MM.1S (cell line): ENCODE results near the gene SMIM17.
"Not testable (repeated sequence)": the region's sequence is repeated elsewhere in the genome, so short reads cannot be mapped to it uniquely, and the experiment has no call there.

ENCODE experiments used
- DNase-seq: peaks from one replicate; pipeline ENCODE4 v3.0.0-alpha.2; 2015
- H2AFZ ChIP-seq: fragments of 300-600 bp; sonication (generic); 2 replicates; pipeline ENCODE4 v1.6.0; 2016; ENCODE audit warnings: antibody characterized with exemption, low read length
- H3F3A ChIP-seq: fragments of 300-600 bp; sonication (generic); 2 replicates; pipeline ENCODE4 v1.6.1; 2016; ENCODE audit warnings: mild to moderate bottlenecking, antibody characterized with exemption, low read length, moderate library complexity, mixed read lengths; ENCODE audit not compliant: insufficient read depth
- H3K27ac ChIP-seq: fragments of 300-600 bp; sonication (generic); 2 replicates; pipeline ENCODE4 v1.5.1; 2016; ENCODE audit warnings: mild to moderate bottlenecking, low read length
- H3K27me3 ChIP-seq: fragments of 300-600 bp; sonication (generic); replicated peaks from 2 replicates; pipeline ENCODE4 v1.6.0; 2016; ENCODE audit warnings: low read length; ENCODE audit not compliant: insufficient read depth
- H3K36me3 ChIP-seq: fragments of 300-600 bp; sonication (generic); replicated peaks from 2 replicates; pipeline ENCODE4 v1.6.1; 2016; ENCODE audit warnings: mild to moderate bottlenecking, low read length, mixed read lengths; ENCODE audit not compliant: insufficient read depth
- H3K4me1 ChIP-seq: fragments of 300-600 bp; sonication (generic); 2 replicates; pipeline ENCODE4 v1.6.1; 2016; ENCODE audit warnings: low read length, mixed read lengths
- H3K4me2 ChIP-seq: fragments of 300-600 bp; sonication (generic); 2 replicates; pipeline ENCODE4 v1.6.0; 2016; ENCODE audit warnings: low read depth, low read length
- H3K4me3 ChIP-seq: fragments of 300-600 bp; sonication (generic); 2 replicates; pipeline ENCODE4 v1.5.1; 2016; ENCODE audit warnings: low read length, mixed read lengths
- H3K79me2 ChIP-seq: fragments of 300-600 bp; sonication (generic); 2 replicates; pipeline ENCODE4 v1.6.1; 2016; ENCODE audit warnings: mixed run types, low read length, mixed read lengths
- H3K9ac ChIP-seq: fragments of 300-600 bp; sonication (generic); 2 replicates; pipeline ENCODE4 v1.6.1; 2016; ENCODE audit warnings: low read length, mixed read lengths
- H3K9me2 ChIP-seq: fragments of 300-600 bp; sonication (generic); replicated peaks from 2 replicates; pipeline ENCODE4 v1.6.1; 2016; ENCODE audit warnings: mild to moderate bottlenecking, low read length, mixed read lengths; ENCODE audit not compliant: insufficient read depth
- H3K9me3 ChIP-seq: fragments of 300-600 bp; sonication (generic); replicated peaks from 2 replicates; pipeline ENCODE4 v1.6.1; 2016; ENCODE audit warnings: mild to moderate bottlenecking, low read length, mixed read lengths; ENCODE audit not compliant: insufficient read depth
- H4K20me1 ChIP-seq: fragments of 300-600 bp; sonication (generic); 2 replicates; pipeline ENCODE4 v1.6.1; 2016; ENCODE audit warnings: mild to moderate bottlenecking, low read length, moderate library complexity, mixed read lengths; ENCODE audit not compliant: insufficient read depth
- EZH2 ChIP-seq: fragments of 300-600 bp; sonication (generic); optimal IDR thresholded peaks from 2 replicates; pipeline ENCODE3; 2017; ENCODE audit warnings: low read depth, mild to moderate bottlenecking, antibody characterized with exemption, low read length, mixed read lengths
- EZH2phosphoT487 ChIP-seq: fragments of 300-600 bp; sonication (generic); IDR thresholded peaks from 2 replicates; pipeline ENCODE4 v1.6.1; 2018; ENCODE audit warnings: antibody characterized with exemption, low read length
- TF ChIP-seq, protein P1 (sequence below): fragments of 300-600 bp; sonication (generic); IDR thresholded peaks from 2 replicates; pipeline ENCODE4 v1.5.1; 2016; ENCODE audit warnings: antibody characterized with exemption, low read length, mixed read lengths

SMIM17 gene

DNA sequence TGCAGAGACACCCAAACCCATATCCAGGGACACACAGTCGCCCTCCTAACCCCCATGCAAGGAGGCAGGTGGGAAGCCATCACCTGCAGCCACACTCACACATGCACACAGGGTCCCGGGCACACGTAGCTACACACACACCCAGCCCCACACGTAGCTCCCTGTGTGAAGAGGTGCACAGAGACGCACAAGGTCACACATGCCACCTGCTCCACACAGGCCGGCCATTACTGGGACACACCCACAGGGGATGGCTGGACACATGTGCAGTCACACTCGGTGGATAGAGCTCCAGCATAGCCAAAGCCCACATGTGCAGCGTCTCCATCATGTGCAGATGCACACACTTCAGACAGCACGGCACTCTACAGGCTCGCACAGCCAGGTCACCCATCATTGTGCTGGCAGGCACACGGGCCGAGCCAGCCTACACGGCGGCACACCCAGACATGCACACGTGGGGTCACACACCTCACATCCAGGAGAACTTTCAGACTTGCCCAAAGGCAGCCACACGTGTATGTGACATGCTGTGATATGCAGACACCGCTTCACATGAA is 27.5 kb downstream of the SMIM17 start:
- Histone ChIP-seq H3K4me1 (no peaks in the 10 kb centered on the region), H3K9me3 (no peaks in the 10 kb centered on the region), H3F3A (no peaks in the 10 kb centered on the region), H3K36me3 (no peaks in the 10 kb centered on the region), H3K4me3 (no peak overlapping the region), H3K9ac (no peak overlapping the region), H3K79me2 (no peaks in the 10 kb centered on the region), H2AFZ (no peak overlapping the region), H3K9me2 (no peaks in the 10 kb centered on the region), H4K20me1 (no peaks in the 10 kb centered on the region), H3K27me3 (no peaks in the 10 kb centered on the region), H3K4me2 (no peak overlapping the region), H3K27ac (no peak overlapping the region)
- TF ChIP-seq EZH2 (no peak), EZH2phosphoT487 (no peak)
- TF ChIP-seq, protein P1, sequence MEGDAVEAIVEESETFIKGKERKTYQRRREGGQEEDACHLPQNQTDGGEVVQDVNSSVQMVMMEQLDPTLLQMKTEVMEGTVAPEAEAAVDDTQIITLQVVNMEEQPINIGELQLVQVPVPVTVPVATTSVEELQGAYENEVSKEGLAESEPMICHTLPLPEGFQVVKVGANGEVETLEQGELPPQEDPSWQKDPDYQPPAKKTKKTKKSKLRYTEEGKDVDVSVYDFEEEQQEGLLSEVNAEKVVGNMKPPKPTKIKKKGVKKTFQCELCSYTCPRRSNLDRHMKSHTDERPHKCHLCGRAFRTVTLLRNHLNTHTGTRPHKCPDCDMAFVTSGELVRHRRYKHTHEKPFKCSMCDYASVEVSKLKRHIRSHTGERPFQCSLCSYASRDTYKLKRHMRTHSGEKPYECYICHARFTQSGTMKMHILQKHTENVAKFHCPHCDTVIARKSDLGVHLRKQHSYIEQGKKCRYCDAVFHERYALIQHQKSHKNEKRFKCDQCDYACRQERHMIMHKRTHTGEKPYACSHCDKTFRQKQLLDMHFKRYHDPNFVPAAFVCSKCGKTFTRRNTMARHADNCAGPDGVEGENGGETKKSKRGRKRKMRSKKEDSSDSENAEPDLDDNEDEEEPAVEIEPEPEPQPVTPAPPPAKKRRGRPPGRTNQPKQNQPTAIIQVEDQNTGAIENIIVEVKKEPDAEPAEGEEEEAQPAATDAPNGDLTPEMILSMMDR, result no peak
- no peak for DNase-seq

DNA sequence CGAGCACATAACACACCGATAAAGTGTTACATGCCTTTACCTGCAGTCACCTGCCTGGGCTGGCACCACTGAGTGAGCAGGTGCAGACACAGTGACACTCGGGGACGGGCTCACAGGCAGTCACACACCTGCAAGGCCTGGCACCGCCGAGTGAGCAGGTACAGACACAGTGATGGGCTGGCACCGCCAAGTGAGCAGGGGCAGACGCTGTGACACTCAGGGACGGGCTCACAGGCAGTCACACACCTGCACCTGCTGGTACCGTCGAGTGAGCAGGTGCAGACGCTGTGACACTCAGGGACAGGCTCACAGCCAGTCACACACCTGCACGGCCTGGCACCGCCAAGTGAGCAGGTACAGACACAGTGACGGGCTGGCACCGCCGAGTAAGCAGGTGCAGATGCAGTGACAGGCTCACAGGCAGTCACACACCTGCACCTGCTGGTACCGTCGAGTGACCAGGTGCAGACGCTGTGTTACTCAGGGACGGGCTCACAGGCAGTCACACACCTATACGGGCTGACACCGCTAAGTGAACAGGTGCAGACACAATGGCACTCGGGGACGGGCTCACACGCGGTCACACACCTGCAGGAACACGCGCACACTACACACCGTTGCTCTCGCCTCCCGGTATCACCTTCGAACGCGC is 28.1 kb downstream of the SMIM17 start:
- Histone ChIP-seq H3K4me2 (no peak overlapping the region), H3F3A (no peaks in the 10 kb centered on the region), H3K9me3 (no peaks in the 10 kb centered on the region), H3K4me3 (no peak overlapping the region), H4K20me1 (no peaks in the 10 kb centered on the region), H3K9me2 (no peaks in the 10 kb centered on the region), H3K4me1 (no peaks in the 10 kb centered on the region), H2AFZ (no peak overlapping the region), H3K79me2 (no peaks in the 10 kb centered on the region), H3K27me3 (no peaks in the 10 kb centered on the region), H3K9ac (no peak overlapping the region), H3K36me3 (no peaks in the 10 kb centered on the region), H3K27ac (no peak overlapping the region)
- DNase-seq, result no peak
- TF ChIP-seq, protein P1, result no peak
- TF ChIP-seq EZH2, result no peak
- TF ChIP-seq EZH2phosphoT487, result no peak

DNA sequence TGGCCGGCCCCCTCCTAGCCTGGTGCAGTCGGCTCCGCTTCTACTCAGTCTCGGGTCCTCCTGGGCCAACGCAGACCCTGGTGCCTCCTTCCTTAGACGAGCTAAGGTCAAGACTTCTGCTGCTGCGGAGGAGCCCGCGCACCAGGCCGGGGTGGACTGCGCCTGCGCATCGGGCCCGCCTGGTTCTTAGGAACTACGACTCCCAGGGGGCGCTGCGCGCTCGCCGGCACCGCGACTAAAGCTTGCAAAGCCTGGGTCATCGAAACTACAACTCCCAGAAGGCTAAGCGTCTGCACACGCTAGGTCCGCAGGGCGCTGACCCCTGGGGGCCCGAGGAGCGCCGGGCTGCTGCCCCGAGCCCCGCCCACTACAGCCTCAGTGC is 28.6 kb downstream of the SMIM17 start, which contains the start of gene ZNF835:
Gene ZNF835 (minus strand): TSS at position 145 of the 382 bp plus-strand sequence. CDS start 6,559 bp downstream, outside the sequence.
- no peaks in the 10 kb centered on the region for H3F3A ChIP-seq
- H2AFZ ChIP-seq, result no peak within 1 kb of the TSS
- no peaks in the 10 kb centered on the region for H3K36me3 ChIP-seq
- H3K9me2 ChIP-seq, result no peaks in the 10 kb centered on the region
- H3K4me3 ChIP-seq, result no peak within 1 kb of the TSS
- H3K4me1 ChIP-seq, result no peaks in the 10 kb centered on the region
- no peaks in the 10 kb centered on the region for H3K9me3 ChIP-seq
- TF ChIP-seq, protein P1, result no peak
- TF ChIP-seq EZH2 (no peak), EZH2phosphoT487 (no peak)
- H3K27me3 ChIP-seq, result no peaks in the 10 kb centered on the region
- no peaks in the 10 kb centered on the region for H3K79me2 ChIP-seq
- H3K9ac ChIP-seq, result no peak within 1 kb of the TSS
- DNase-seq, result no peak
- no peaks in the 10 kb centered on the region for H4K20me1 ChIP-seq
- H3K4me2 ChIP-seq, result no peak within 1 kb of the TSS
- H3K27ac ChIP-seq, result no peak within 1 kb of the TSS

DNA sequence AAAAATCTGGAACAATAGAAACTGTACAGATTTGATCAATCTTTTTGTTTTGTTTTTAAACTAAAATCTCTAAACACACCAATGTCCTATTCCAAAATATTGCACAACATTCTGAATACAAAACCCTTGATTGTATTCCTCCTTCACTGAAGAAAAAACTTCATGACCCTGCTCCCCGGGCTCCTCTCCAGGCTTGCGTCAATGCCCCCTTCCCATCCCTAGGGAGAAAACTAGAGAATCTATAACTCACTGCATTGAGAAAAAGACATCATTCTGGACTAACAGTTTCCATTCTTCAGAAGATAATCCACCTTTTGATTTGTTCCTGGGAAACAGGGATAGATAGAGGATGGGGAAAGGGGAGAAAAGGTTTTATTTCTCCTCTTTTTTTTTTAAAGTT is 29.7 kb downstream of the SMIM17 start:
- not testable (repeated sequence) for H3K9me3 ChIP-seq, H3K27ac ChIP-seq, H3K79me2 ChIP-seq

More for the DNA sequence above, 29.7 kb downstream of the SMIM17 start:
- not testable (repeated sequence) for DNase-seq, H3K27me3 ChIP-seq, H3K9ac ChIP-seq, H3K36me3 ChIP-seq, H3F3A ChIP-seq, H3K4me1 ChIP-seq, H2AFZ ChIP-seq, H3K9me2 ChIP-seq, H3K4me3 ChIP-seq, H3K4me2 ChIP-seq, H4K20me1 ChIP-seq
